Measurements from ENCODE around the gene GDF10. TPM values are rescaled to one million over a fixed set of nuclear protein-coding genes. Genes with fewer than 3 reads are reported as not detected.

The GDF10 gene
- total RNA-seq, 2 experiments from 2014 or later = not detected

GRCh38 chr10:47361293-47361692 lies 61.3 kb downstream of the GDF10 start:
- DNase-seq (peak; percentile 41), ATAC-seq (no peak)
- ChIA-PET CTCF (interaction anchor here (0.7 to 1.8 kb wide), 6 partner anchors 8 to 314 kb away, joined by 3 to 5 read pairs (median 4); partner anchors contain the start of gene RBP3), POLR2A (no interaction called here)
- H3K9me3 Mint-ChIP-seq (ENCODE audit: insufficient read depth) = no peaks in the 10 kb centered on the region
- no peaks in the 10 kb centered on the region for H3K36me3 Mint-ChIP-seq (ENCODE audit: low read depth)
- H3K27ac Mint-ChIP-seq = no peak overlapping the region
- no peak overlapping the region for H3K4me3 Mint-ChIP-seq
- H3K27me3 Mint-ChIP-seq (ENCODE audit: low read depth) = no peaks in the 10 kb centered on the region
- no peaks in the 10 kb centered on the region for H3K4me1 Mint-ChIP-seq (ENCODE audit: low read depth)

- H3K4me1 Mint-ChIP-seq (ENCODE audit: low read depth) = no peaks in the 10 kb centered on the region
- POLR2A ChIA-PET = no interaction called here
- no peak for DNase-seq
- ATAC-seq = no peak
- no peaks in the 10 kb centered on the region for H3K36me3 Mint-ChIP-seq (ENCODE audit: low read depth)
- H3K9me3 Mint-ChIP-seq (ENCODE audit: insufficient read depth) = no peaks in the 10 kb centered on the region
- no peak overlapping the region for H3K27ac Mint-ChIP-seq
- H3K4me3 Mint-ChIP-seq = no peak overlapping the region
- H3K27me3 Mint-ChIP-seq (ENCODE audit: low read depth) = no peaks in the 10 kb centered on the region
- CTCF ChIA-PET = interaction anchor here (0.7 to 1.8 kb wide), 7 partner anchors 8 to 315 kb away, joined by 3 to 6 read pairs (median 4); partner anchors contain the start of gene RBP3
Measured at GRCh38 chr10:47362199-47362598, 62.2 kb downstream of the GDF10 start.

Other genes starting within 250 kb of the GDF10 start
- not detected for gene GDF2, start 22.3 kb downstream of the GDF10 start, total RNA-seq
- not detected for gene RBP3, start 48.2 kb downstream of the GDF10 start, total RNA-seq
- not detected for gene ZNF488, start 84.1 kb downstream of the GDF10 start, total RNA-seq
- gene ANXA8, start 183.9 kb downstream of the GDF10 start, total RNA-seq = not detected
- gene FAM25G, start 191.5 kb downstream of the GDF10 start, total RNA-seq = not detected
- 1 to 10 TPM; 2.7 to 2.8 TPM for gene AGAP9, start 223.4 kb downstream of the GDF10 start, total RNA-seq

Measured in activated CD8-positive, alpha-beta T cell treated with anti-CD3 and anti-CD28 coated beads, Interleukin-2, amount 10 ng/mL, durations not matched to agents 7 days and 5 days (primary cell).